ENCODE measurements around the gene KRTAP4-4.

KRTAP4-4 gene

GRCh38 chr17:41185001-41185400 is 24.5 kb upstream of the KRTAP4-4 start:
- no peaks in the 10 kb centered on the region for H3K4me1 ChIP-seq (ENCODE audit: insufficient read depth, low read length, severe bottlenecking)
- H3K9me2 ChIP-seq (ENCODE audit: low read depth, low read length): no peaks in the 10 kb centered on the region
- H3K36me3 ChIP-seq (ENCODE audit: insufficient read depth, low read length): no peaks in the 10 kb centered on the region
- no peaks in the 10 kb centered on the region for H3K79me2 ChIP-seq (ENCODE audit: insufficient read depth, low read length)
- TF ChIP-seq CTCF (IDR thresholded peaks at IDR 0.05; ENCODE audit: low read length) (no peak), EZH2 (IDR thresholded peaks at IDR 0.05; ENCODE audit: borderline replicate concordance, low read length) (no peak)
- H3K9ac ChIP-seq (ENCODE audit: low read length): no peak overlapping the region
- H2AFZ ChIP-seq (ENCODE audit: low read length): no peak overlapping the region
- no peaks in the 10 kb centered on the region for H3F3A ChIP-seq (ENCODE audit: insufficient read depth, low read length)
- no peak overlapping the region for H3K4me2 ChIP-seq (ENCODE audit: low read length)
- no peaks in the 10 kb centered on the region for H3K9me3 ChIP-seq (ENCODE audit: low read length)
- H3K27ac ChIP-seq (ENCODE audit: low read depth, low read length, poor library complexity, severe bottlenecking): no peak overlapping the region
- no peaks in the 10 kb centered on the region for H3K27me3 ChIP-seq (ENCODE audit: insufficient read depth, low read length)
- no peak overlapping the region for H3K4me3 ChIP-seq (ENCODE audit: low read depth, low read length, poor library complexity, severe bottlenecking)
- H4K20me1 ChIP-seq (ENCODE audit: insufficient read depth, low read length): no peaks in the 10 kb centered on the region

GRCh38 chr17:41184480-41184961 is 24.0 kb upstream of the KRTAP4-4 start, which contains the start of gene KRTAP4-1:
Gene KRTAP4-1 (minus strand): TSS chr17:41184911. CDS start chr17:41184854, 57 bp downstream.
- no peaks in the 10 kb centered on the region for H3K79me2 ChIP-seq (ENCODE audit: insufficient read depth, low read length)
- no peaks in the 10 kb centered on the region for H4K20me1 ChIP-seq (ENCODE audit: insufficient read depth, low read length)
- no peaks in the 10 kb centered on the region for H3K36me3 ChIP-seq (ENCODE audit: insufficient read depth, low read length)
- no peaks in the 10 kb centered on the region for H3K9me3 ChIP-seq (ENCODE audit: low read length)
- no peak within 1 kb of the TSS for H3K9ac ChIP-seq (ENCODE audit: low read length)
- H3K27ac ChIP-seq (ENCODE audit: low read depth, low read length, poor library complexity, severe bottlenecking): no peak within 1 kb of the TSS
- TF ChIP-seq EZH2 (IDR thresholded peaks at IDR 0.05; ENCODE audit: borderline replicate concordance, low read length) (no peak), CTCF (IDR thresholded peaks at IDR 0.05; ENCODE audit: low read length) (no peak)
- H3K9me2 ChIP-seq (ENCODE audit: low read depth, low read length): no peaks in the 10 kb centered on the region
- H3K4me1 ChIP-seq (ENCODE audit: insufficient read depth, low read length, severe bottlenecking): no peaks in the 10 kb centered on the region
- H3K4me2 ChIP-seq (ENCODE audit: low read length): no peak within 1 kb of the TSS
- no peaks in the 10 kb centered on the region for H3K27me3 ChIP-seq (ENCODE audit: insufficient read depth, low read length)
- no peaks in the 10 kb centered on the region for H3F3A ChIP-seq (ENCODE audit: insufficient read depth, low read length)
- no peak within 1 kb of the TSS for H3K4me3 ChIP-seq (ENCODE audit: low read depth, low read length, poor library complexity, severe bottlenecking)
- no peak within 1 kb of the TSS for H2AFZ ChIP-seq (ENCODE audit: low read length)

- Histone ChIP-seq H2AFZ (ENCODE audit: low read length) (no peak overlapping the region), H3K4me1 (ENCODE audit: insufficient read depth, low read length, severe bottlenecking) (no peaks in the 10 kb centered on the region), H3K36me3 (ENCODE audit: insufficient read depth, low read length) (no peaks in the 10 kb centered on the region), H3K9me3 (ENCODE audit: low read length) (no peaks in the 10 kb centered on the region), H3K9ac (ENCODE audit: low read length) (no peak overlapping the region), H3K79me2 (ENCODE audit: insufficient read depth, low read length) (no peaks in the 10 kb centered on the region), H3K4me3 (ENCODE audit: low read depth, low read length, poor library complexity, severe bottlenecking) (no peak overlapping the region), H4K20me1 (ENCODE audit: insufficient read depth, low read length) (no peaks in the 10 kb centered on the region), H3K27me3 (ENCODE audit: insufficient read depth, low read length) (no peaks in the 10 kb centered on the region), H3F3A (ENCODE audit: insufficient read depth, low read length) (no peaks in the 10 kb centered on the region), H3K4me2 (ENCODE audit: low read length) (no peak overlapping the region), H3K27ac (ENCODE audit: low read depth, low read length, poor library complexity, severe bottlenecking) (no peak overlapping the region), H3K9me2 (ENCODE audit: low read depth, low read length) (no peaks in the 10 kb centered on the region)
- TF ChIP-seq CTCF (IDR thresholded peaks at IDR 0.05; ENCODE audit: low read length) (no peak), EZH2 (IDR thresholded peaks at IDR 0.05; ENCODE audit: borderline replicate concordance, low read length) (no peak)
Observed at GRCh38 chr17:41178843-41179616, 18.5 kb upstream of the KRTAP4-4 start.

Data from OCI-LY1 (cell line).